Suprapubic skin (tissue), 4 donors: Measurements from ENCODE around the gene RBMS3. TPM values are rescaled to one million over a fixed set of nuclear protein-coding genes. Genes with fewer than 3 reads are reported as not detected.

Source experiments
- DNase-seq, 2 donors: peaks; one replicate each; pipeline ENCODE4 v3.0.0-alpha.2; 2019; ENCODE audit warnings: low spot score in 2 of 2
- H3K27ac ChIP-seq: fragments of 200-600 bp; sonication (generic); one replicate; pipeline ENCODE4 v1.5.1; 2019
- H3K27me3 ChIP-seq: fragments of 200-600 bp; sonication (generic); one replicate; pipeline ENCODE4 v1.5.1; 2019
- H3K36me3 ChIP-seq: fragments of 200-600 bp; sonication (generic); one replicate; pipeline ENCODE4 v1.5.1; 2019
- H3K4me1 ChIP-seq: fragments of 200-600 bp; sonication (generic); one replicate; pipeline ENCODE4 v1.5.1; 2019
- H3K4me3 ChIP-seq: fragments of 200-600 bp; sonication (generic); one replicate; pipeline ENCODE4 v1.5.1; 2019; ENCODE audit warnings: mild to moderate bottlenecking
- H3K9me3 ChIP-seq: fragments of 200-600 bp; sonication (generic); one replicate; pipeline ENCODE4 v1.5.1; 2019
- EP300 ChIP-seq: sonication (generic); formaldehyde crosslinking; IDR thresholded peaks from one replicate; pipeline ENCODE4 v1.6.1; 2017; ENCODE audit warnings: antibody characterized with exemption
- POLR2A ChIP-seq, 2 donors: fragments of 450-650 bp; IDR thresholded peaks; one replicate each; pipeline ENCODE4 v1.6.1; 2017; ENCODE audit warnings: antibody characterized with exemption in 2 of 2, mild to moderate bottlenecking in 2 of 2, moderate library complexity in 2 of 2
- POLR2AphosphoS5 ChIP-seq, 3 donors: sonication (generic); formaldehyde crosslinking; IDR thresholded peaks; one replicate each; pipeline ENCODE4 v1.6.1; 2017; ENCODE audit warnings: antibody characterized with exemption in 3 of 3
- WGBS: methylation state at CpG from one replicate; pipeline ENCODE4 v1.1.5; 2018; 5-methylcytosine and 5-hydroxymethylcytosine counted together
- total RNA-seq, 4 donors: library from RNA; depleted of rRNA; stranded (reverse); fragments of >200 nt; gene quantifications; one replicate each; pipeline ENCODE4 v1.1.0, GENCODE V29; 2016
- TF ChIP-seq, protein P1 (sequence below), 2 donors: fragments of 200-600 bp in 1 of 2; fragments of 450-650 bp in 1 of 2; sonication (generic) in 1 of 2; IDR thresholded peaks; one replicate each; pipeline ENCODE4 v1.5.1; 2016 to 2019; ENCODE audit warnings: antibody characterized with exemption in 2 of 2, mild to moderate bottlenecking in 1 of 2, moderate library complexity in 1 of 2

The RBMS3 gene
- total RNA-seq, 4 donors from 2014 or later: 7.7 to 23.4 (median 11.9) TPM

DNA sequence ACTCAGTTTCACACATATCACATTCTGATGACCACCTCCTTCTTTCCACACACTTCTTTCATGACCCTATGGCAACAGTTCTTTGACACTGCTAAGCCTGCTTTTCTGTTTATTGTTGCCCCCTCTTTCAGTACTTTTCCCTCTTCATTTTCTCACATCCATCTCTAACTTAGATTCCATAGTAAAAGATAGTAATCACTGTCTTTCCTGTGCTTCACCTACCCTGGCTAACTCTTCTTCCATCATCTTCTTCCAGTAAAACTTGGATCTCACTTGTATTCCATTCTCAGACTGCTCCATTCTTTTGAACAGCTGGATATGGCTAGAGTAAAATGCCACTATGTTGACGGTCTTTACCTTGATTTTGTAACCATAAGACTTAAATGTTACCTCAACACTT, 692.9 kb downstream of the RBMS3 start:
- 92% methylated on average over 1 of the region's 1 CpG for WGBS
- no peaks in the 10 kb centered on the region for H3K27me3 ChIP-seq
- H3K9me3 ChIP-seq: no peaks in the 10 kb centered on the region
- DNase-seq: no peak
- H3K36me3 ChIP-seq: no peaks in the 10 kb centered on the region
- no peak overlapping the region for H3K4me3 ChIP-seq
- TF ChIP-seq POLR2A (IDR thresholded peaks at IDR 0.05): no peak
- no peak for TF ChIP-seq EP300
- TF ChIP-seq POLR2AphosphoS5 (IDR thresholded peaks at IDR 0.05): no peak
- TF ChIP-seq, protein P1, sequence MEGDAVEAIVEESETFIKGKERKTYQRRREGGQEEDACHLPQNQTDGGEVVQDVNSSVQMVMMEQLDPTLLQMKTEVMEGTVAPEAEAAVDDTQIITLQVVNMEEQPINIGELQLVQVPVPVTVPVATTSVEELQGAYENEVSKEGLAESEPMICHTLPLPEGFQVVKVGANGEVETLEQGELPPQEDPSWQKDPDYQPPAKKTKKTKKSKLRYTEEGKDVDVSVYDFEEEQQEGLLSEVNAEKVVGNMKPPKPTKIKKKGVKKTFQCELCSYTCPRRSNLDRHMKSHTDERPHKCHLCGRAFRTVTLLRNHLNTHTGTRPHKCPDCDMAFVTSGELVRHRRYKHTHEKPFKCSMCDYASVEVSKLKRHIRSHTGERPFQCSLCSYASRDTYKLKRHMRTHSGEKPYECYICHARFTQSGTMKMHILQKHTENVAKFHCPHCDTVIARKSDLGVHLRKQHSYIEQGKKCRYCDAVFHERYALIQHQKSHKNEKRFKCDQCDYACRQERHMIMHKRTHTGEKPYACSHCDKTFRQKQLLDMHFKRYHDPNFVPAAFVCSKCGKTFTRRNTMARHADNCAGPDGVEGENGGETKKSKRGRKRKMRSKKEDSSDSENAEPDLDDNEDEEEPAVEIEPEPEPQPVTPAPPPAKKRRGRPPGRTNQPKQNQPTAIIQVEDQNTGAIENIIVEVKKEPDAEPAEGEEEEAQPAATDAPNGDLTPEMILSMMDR (IDR thresholded peaks at IDR 0.05): no peak
- H3K27ac ChIP-seq: no peak overlapping the region
- H3K4me1 ChIP-seq: peaks cover 4% of the 10 kb centered on the region

DNA sequence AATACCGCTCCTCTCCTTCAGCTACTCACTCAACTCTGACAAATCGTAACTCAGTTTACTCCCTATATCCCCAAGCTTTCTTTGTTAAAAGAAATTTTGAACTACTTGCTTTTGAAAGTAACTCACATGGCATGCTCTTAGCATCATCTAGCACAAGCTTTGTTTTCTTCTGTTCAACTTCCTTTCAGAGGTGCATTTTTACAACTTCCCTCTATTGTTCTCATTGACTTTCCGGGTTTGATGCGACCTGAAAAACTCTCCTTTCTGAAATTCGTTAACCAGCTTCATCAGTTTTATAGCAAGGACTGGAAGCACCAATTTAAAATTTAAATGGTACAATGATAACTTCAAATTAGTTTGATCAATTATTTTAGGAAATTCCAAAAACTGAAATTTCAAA, 696.0 kb downstream of the RBMS3 start:
- 87% methylated on average over 5 of the region's 5 CpGs for WGBS

DNA sequence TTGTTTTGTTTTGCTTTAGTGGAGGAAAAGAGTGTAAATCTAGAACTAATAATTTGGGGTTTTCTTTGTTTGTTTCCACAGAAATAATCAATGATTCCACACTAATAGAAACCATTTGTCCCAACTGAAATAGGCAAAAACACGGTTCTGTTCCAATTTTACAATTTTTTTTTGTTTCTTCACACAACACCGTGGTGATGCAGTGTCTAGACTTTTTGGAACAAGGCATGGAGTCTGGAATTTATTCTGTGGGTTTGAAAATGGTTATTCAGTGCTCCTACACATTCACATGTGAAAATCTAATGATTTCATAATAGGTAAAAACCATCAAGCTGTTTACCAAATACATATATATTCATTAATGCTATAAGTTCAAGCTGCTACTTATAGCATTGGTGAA, 696.5 kb downstream of the RBMS3 start:
- Histone ChIP-seq H3K9me3 (no peaks in the 10 kb centered on the region), H3K27me3 (no peaks in the 10 kb centered on the region), H3K4me3 (no peak overlapping the region), H3K36me3 (no peaks in the 10 kb centered on the region), H3K4me1 (no peaks in the 10 kb centered on the region), H3K27ac (no peak overlapping the region)
- 37% methylated on average over 2 of the region's 2 CpGs for WGBS
- no peak for DNase-seq
- TF ChIP-seq, protein P1 (IDR thresholded peaks at IDR 0.05): no peak
- TF ChIP-seq POLR2AphosphoS5 (IDR thresholded peaks at IDR 0.05): no peak
- no peak for TF ChIP-seq POLR2A (IDR thresholded peaks at IDR 0.05)
- no peak for TF ChIP-seq EP300

More for the DNA sequence above, 696.0 kb downstream of the RBMS3 start:
- Histone ChIP-seq H3K9me3 (no peaks in the 10 kb centered on the region), H3K36me3 (no peaks in the 10 kb centered on the region), H3K27me3 (no peaks in the 10 kb centered on the region), H3K4me3 (no peak overlapping the region), H3K27ac (no peak overlapping the region), H3K4me1 (peaks cover 2% of the 10 kb centered on the region)
- TF ChIP-seq POLR2A (IDR thresholded peaks at IDR 0.05) (no peak), POLR2AphosphoS5 (IDR thresholded peaks at IDR 0.05) (no peak), EP300 (no peak)
- TF ChIP-seq, protein P1 (IDR thresholded peaks at IDR 0.05): no peak
- no peak for DNase-seq

DNA sequence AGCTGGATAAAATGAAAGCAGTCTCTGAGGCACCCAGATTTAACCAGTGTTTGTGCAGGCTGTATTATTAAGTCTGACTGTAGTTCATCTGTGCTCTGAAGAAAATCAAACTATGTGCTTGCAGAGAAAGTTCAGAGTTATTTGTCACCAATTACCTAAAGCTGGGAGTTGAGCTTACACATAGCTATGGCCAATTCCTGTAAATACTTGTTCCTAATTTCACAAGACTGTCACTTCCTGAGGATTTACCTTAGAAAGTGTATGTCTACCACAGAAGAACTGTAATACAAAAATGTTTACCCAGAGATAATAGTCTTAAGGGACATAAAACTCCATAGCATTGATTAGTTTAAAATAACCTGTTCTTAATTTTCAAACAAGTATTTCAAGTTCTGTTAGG, 697.2 kb downstream of the RBMS3 start:
- H3K9me3 ChIP-seq: no peaks in the 10 kb centered on the region
- no peak overlapping the region for H3K4me3 ChIP-seq
- H3K4me1 ChIP-seq: no peaks in the 10 kb centered on the region
- no peak for DNase-seq
- no peaks in the 10 kb centered on the region for H3K36me3 ChIP-seq
- H3K27me3 ChIP-seq: no peaks in the 10 kb centered on the region
- H3K27ac ChIP-seq: no peak overlapping the region
- TF ChIP-seq, protein P1 (IDR thresholded peaks at IDR 0.05): no peak
- TF ChIP-seq POLR2A (IDR thresholded peaks at IDR 0.05) (no peak), EP300 (no peak), POLR2AphosphoS5 (IDR thresholded peaks at IDR 0.05) (no peak)

DNA sequence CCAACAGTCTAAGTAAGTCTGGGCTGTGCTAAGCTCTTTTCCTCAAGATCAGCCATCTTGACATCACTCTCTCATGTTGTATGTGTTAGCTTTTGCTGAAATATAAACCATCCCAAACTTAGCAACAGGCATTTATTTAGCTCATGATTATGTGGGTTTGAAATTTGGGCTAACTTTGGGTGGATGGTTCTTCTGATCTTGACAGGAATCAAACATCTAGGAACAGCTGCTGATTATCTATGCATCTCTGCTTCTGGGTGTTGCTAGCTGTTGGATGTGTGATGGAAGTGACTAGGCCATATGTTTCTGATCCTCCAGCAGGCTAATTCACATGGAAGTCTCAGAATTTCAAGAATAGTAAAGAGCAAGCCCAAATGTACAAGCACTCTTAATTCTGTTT, 710.3 kb downstream of the RBMS3 start:
- TF ChIP-seq POLR2A (IDR thresholded peaks at IDR 0.05) (no peak), EP300 (no peak), POLR2AphosphoS5 (IDR thresholded peaks at IDR 0.05) (no peak)
- TF ChIP-seq, protein P1 (IDR thresholded peaks at IDR 0.05): no peak
- Histone ChIP-seq H3K27ac (no peak overlapping the region), H3K4me1 (no peaks in the 10 kb centered on the region), H3K4me3 (no peak overlapping the region), H3K27me3 (no peaks in the 10 kb centered on the region), H3K36me3 (no peaks in the 10 kb centered on the region), H3K9me3 (no peaks in the 10 kb centered on the region)
- DNase-seq: no peak
